GM18498 (cell line): Measurements from ENCODE around the gene EMSY.

ENCODE experiments used
- ATAC-seq: cut with Tn5 transposase; IDR thresholded peaks from one replicate; pipeline ENCODE4 v1.9.1; 2021; ENCODE audit warnings: mild to moderate bottlenecking, moderate library complexity; ENCODE audit not compliant: unreplicated experiment

The EMSY gene

DNA sequence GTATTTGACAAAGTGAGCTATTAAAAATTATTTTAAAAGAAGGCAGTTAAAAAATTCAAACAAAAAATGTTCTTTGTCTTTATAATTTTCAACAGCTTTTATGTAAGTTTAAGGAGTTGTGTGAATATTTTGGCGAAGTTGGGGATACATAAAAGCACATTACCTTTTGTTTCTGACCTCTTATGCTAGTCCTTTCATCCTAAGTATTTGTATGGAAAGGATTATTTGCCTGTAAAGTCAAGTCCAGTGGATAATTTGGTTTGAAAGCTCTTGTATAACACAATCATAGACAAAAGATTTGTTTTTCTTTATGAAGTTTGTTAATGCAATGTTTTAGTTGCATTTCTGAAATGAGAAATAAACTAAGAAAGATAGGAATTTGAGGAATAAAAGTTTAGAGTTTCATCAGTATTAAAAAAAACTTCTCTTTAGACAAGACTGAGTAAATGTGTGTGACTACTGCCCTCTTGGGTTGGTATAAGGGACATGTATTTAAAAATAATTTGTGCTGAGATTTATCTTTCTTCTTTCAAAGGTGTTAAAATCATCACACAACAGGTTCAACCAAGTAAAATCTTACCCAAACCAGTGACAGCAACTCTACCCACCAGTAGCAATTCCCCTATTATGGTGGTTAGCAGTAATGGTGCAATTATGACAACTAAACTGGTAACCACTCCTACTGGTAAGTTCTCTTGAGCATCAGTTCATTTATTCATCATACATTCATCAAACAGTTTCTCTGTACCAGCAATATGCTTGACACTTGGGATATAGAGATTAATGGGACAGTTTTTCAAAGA, 68.2 kb downstream of the EMSY start:
- no peak for ATAC-seq

DNA sequence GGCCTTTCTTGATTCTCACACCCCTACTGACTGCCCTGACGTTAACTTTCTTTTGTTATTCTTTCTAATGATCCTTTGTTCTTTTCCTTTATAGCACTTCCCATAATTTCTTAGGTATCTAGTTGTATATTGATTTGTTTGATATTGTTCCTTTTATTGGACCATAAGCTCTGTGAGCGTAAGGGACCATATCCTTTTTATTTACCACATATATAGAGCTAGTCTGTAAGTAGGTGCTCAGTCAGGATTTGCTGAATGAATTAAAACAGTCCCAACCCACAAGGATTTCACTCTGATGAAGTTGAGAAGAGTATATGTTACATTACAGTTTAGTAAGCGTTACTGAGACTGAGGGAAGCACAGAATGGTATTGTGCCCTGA, 68.8 kb downstream of the EMSY start:
- ATAC-seq: no peak

DNA sequence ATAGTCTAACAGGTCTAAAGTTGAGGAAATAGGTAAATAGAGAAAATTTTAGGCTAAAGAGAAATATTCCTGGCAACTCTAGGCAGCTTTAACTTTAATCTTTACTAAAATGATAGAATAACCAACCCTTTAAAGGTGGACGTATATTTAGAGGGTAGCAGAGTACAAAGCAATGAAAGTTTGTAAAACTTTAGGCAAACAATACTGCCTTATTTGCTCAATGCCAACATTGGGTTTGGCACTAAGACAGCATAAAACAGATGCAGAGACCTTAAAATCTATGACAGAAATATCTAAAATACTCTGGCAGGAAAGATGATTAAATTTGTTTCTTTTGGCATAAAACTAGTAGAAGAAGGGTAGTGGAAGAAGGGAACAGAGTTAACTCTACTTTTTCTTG, 70.7 kb downstream of the EMSY start:
- ATAC-seq: no peak

DNA sequence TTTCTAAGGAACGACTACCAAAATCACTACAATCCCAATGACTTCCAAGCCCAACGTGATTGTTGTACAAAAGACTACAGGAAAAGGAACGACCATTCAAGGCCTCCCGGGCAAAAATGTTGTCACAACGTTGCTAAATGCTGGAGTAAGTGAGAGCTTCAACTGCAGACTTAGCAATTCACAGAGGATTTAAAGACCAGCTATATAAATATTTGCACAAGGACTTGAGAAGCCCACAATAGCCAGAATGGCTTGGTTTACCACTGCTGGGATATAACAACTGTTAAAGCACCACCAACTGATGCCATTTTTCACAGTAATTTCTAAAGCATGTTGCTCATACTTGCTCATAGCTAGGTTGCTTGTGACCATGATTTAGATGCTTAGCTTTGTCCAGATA, 78.3 kb downstream of the EMSY start:
- no peak for ATAC-seq

DNA sequence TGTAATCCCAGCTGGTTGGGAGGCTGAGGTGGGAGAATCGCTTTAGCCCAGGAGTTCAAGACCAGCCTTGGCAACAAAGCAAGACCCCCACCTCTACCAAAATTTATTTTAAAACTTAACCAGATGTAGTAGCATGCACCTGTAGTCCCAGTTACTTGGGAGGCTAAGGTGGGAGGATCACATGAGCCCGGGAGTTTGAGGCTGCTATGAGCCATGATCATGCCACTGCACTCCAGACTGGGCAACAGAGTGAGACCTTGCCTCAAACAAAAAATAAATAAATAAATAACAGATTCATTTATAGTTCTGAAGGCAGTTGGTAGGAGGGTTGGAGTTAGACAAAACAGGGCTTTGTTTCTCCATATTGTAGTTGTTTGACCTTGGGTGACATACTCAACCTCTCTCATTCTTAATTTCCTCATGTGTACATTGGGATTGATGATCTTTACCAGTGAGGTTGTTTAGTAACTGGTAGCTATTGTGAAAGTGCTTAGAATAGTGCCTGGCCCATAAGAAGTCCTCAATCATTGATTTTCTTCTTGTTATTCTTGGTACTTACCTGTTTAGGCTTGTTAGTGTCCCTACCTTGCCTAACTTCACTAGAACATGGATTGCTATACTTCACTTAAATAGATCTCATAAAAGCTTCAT, 79.1 kb downstream of the EMSY start:
- ATAC-seq: no peak

DNA sequence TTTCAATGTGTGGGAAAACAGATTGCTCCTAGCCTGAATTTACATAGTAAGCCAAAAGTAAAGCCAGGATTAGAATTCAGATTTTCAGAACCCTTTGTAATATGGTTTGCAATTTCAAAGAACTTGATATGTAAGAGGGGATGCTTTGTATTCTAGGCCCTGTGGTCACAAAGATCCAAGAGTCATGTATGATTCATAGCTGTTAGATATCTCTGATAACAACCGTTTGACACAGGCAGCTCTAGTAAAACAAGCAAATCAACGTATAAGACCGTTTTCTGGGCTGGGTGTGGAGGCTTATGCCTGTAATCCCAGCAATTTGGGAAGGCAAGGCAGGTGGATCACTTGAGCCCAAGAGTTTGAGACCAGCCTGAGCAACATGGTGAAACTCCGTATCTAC, 79.6 kb downstream of the EMSY start:
- no peak for ATAC-seq

DNA sequence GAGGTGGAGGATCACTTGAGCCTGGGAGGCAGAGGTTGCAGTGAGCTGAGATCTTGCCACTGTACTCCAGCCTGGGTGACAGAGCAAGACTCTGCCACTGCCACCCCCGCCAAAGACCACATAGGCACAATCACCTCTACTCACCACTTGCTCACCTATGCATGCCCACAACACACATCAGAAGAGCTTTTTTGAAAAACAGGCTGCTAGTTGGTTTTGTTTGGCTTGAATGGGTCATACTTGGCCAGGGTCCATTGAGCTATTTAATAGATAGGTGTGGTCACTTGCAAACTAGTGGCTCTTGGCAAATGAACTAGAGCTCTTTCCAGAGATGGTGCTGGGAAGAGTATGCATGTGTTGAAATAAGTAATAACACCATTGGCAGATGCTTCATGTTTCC, 80.1 kb downstream of the EMSY start:
- no peak for ATAC-seq

DNA sequence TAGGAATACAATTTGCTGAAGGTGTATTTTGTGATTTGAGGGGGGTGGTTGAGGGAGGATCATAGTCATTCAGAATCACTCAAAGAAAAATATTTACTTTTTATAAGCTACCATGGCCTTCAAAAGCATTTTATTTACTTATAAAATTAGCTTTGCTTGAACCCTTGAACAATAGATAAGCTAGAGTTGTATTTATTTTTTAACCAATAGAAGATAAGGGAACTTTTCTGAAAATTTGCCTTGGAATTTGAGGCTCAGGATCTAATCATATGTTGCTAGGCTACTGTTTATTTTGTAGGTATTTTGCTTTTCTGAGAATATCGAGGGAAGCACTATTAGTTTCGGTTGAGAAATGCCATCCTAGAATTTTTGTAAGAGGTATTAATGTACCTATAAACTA, 82.1 kb downstream of the EMSY start:
- no peak for ATAC-seq

DNA sequence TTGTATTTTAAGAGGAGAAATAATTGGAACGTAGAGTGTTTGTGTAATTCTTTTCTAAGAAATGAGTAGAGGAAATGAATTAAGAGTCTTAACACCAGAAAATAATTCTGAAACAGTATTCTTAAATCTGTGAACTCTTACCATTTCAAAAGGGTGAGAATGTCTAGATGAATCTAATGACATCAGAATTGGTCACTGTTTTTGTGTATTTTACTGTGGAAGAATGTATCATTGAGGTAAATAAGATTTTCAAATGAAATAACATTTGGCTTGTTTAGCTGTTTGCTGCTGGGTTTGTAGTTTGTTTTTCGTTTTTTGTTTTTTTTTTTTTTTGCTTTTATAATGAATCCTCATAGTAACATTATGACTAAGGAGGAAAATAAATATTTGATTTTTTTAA, 97.6 kb downstream of the EMSY start:
- no peak for ATAC-seq

DNA sequence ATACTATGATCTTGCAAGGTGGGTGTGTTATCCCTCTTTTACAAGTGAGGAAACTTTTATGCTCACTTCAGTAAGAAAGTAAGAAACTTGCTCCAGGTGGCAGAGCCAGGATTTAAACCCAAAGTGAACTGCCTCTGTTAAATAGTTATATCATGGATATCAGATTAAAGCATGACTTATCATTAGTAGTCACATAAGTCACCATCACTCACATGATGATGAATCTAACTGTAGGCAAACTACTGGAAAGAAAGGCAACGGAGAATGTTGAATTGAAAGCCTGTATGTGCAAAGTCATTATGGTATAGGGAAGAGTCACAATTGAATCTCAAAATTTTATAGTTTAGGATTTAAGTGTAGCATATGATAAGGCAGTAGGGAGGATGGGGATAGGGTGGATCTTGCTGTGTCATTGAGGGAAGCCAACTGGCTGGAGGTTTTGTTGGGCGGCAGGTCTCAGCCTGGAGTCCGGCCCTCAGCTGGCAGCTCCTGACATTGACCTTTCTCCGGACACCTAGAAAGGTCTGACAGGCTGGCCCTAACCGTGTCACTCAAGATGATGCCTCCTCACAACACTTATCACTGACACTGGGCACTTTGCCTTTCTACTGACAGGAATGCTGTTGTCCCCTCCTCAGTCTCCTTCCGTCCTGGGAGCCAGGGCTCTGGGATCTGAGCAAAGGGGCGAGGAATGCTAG, 98.3 kb downstream of the EMSY start:
- no peak for ATAC-seq

DNA sequence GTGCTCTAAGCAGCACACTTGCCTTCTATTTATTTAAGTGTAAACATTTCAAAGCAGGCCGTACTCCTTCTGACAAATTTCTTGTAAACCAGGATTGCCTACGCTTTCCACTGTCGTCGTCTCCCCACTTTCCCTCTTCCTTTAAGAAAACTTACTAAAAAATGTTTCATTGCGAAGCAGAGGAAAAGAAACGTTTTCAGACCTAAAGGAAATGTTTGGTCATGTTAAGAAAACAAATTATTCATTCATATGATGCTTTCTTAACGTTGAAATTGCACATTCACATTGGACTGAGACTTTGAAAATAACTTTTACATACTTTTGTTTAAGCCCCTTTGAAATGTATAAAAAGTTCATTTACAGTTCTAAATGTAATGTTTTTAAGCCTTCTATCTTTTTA, 106.0 kb downstream of the EMSY start:
- no peak for ATAC-seq

DNA sequence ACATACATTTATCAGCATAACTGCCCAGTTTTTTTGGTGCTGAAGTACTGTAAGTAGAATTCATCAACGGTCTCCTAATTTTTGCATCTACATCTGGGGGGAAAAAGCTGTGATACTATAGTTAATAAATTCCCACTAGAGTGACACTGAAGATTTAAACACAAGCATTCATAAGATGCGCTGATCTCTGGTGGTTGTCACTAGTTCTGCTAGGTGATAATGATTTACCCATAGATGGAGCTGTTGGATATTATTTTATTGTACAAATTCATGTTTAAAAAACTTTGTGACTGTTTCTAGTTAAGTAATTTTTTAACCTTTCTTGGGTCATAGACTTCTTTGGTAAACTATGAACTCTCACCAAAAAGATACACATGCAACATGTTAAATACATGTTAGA, 106.6 kb downstream of the EMSY start:
- no peak for ATAC-seq

DNA sequence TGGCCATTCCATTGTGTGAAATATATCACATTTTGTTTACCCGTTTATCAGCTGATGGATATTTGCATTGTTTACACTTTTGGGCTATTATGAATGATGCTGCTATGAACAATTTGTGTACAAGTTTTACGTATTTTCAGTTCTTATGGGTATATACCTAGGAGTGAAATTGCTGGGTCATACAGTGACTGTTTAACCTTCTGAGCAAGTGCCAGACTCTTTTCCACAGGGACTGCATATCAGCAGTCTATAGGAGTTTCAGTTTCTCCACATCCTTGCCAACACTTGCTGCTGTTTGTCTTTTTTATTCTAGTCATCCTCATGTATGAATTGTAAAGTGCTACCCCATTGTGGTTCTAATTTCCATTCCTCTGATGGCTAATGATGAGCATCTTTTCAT, 108.2 kb downstream of the EMSY start:
- ATAC-seq: no peak

DNA sequence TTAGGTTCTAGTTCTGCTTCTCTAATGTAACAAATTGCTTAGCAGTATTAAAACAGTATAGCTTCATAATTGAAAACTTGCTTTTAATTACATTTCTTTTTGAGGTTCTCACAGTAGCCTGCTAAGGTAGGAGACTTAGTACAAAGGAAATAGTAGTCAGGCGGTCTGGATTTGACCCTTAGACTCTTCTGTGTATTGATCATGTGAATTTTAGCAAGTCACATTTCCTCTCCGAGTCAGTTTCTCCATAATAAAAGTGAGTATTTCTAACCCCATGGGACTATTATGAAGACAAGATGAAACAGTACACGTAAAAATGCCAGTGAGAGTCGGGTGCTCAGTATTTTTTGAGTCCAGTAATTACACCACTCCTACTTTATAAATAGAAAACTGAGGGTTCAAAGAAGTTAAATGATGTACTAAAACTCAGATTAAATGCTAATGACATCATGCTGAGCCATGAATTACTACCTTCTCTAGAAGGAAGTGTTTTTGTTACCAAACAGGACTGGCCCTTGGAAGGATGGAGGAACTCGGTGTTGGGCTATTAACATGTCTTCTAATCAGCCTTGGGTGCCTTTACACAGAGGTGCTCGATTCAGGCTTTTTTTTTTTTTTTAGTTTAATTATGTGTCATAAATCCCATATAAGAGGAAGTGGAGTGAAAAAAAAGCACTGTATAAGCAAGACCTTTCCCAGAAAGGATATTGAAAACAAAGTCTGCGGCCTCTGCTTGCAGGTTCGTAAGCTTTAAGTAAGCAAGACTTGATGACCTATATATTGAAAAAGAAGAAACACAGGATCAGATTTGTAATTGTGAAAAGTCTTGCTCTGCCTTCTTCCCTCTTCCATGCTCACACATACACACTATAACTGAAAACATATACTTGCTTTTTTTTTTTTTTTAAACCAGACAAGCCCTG, 109.0 kb downstream of the EMSY start:
- no peak for ATAC-seq

DNA sequence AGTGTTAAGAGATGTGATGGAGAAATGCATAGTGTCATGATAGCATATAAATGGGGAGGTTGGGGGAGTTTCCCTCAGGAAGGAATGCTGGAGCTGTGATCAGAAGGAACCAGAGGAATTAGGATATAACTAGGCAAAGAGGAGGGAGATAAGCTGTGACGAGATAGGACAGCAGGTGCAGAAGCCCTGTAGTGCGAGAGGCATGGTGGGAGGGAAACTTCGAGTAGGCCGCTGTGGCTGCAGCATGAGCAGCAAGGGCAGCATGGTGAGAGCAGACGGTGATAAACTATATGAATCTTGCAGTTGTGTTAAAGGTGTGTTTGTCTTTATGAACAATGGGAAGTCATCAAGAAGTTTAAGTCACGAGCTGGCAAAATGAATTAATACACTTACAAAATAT, 109.9 kb downstream of the EMSY start:
- ATAC-seq: no peak

DNA sequence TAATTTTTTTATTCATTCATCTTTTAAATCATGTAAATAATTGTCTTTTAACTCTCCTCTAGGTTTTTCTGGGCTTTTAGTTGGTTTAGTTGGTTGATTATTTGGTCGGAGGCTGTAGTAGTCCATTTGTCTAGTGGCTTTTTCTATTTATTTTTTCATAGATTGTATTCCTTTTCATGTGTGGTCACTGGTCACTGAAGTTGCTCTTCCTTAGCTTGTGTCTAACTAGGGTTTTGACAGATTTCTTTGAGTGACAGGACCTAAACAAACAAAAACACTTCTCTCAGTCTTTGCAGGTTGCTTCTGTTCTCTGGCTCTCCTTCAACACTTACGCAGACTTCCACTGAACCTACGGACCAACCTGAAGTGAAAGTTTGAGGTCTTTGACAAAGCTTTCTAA, 112.6 kb downstream of the EMSY start:
- no peak for ATAC-seq

DNA sequence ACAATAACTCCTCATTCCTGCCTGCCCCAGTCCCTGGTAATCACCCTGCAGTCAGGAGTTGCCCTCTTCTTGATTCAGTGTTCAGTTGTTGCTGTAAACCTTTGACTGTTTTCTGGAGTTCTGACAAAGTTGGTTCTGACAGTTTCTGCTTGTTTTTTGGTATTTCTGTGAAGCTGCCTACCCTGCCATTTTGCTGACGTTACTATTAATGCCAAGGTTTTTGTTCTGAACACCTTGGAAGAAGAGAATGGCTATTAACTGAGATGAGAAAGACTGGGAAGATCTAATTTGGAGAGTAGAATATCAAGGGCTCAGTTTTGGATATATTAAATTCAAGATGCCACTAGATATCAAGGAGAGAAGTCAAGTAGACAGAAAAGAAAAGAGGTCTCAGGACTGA, 113.7 kb downstream of the EMSY start:
- ATAC-seq: no peak

DNA sequence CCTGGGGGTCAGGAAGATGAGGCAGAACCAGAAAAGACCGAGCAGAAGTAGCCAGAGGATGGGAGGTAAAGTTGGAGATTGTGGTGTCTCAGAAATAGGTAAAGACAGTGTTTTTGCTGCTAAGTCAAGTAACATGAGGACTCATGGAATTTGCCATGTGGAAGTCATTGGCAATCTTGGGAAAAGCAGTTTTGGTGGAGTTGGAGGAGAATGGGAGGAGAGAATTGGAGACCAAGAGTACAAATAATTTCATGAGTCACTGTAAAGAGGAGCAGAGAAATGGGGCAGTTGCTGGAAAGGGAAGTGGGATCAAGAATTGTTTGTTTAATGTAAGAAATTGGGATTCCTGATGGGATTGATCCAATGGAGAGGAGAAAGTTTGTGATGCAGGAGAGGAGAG, 114.1 kb downstream of the EMSY start:
- no peak for ATAC-seq

DNA sequence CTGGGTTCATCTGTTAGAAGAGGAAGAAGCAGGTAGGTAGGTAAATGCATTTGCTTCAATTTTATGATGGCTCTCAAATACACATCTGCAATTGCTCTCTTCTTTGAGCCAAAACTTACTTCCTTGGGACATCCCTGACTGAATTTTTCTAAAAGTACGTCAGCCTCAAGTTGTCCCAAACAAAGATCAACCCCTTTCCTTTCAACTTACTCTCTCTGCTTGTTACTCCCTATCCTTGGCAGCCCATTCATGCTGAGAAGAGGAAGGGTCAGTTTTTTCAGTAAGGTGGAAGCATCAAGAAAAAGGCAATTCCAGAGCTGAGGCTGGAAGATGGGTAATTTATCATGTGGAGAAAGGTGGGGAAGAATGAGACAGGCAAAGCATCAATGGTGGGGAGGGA, 114.5 kb downstream of the EMSY start:
- ATAC-seq: no peak

DNA sequence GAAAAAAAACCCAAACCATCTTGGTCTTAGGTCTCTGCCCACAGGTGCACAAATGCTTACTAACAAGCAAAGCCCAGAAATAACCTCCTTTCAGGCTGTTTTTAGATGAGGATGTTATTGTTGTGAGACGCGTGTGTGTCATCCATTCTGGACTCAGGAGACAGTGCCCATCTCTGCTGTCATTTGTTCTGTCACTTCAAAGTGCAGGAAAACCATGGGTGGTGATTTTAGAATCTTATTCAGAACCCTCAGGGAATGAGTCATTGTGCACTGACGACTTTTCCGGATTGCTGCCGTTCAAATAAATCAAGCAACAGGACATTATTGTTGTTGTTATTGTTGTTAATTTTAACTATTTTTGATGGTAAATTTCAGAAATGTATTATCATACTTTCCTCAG, 115.4 kb downstream of the EMSY start:
- no peak for ATAC-seq

DNA sequence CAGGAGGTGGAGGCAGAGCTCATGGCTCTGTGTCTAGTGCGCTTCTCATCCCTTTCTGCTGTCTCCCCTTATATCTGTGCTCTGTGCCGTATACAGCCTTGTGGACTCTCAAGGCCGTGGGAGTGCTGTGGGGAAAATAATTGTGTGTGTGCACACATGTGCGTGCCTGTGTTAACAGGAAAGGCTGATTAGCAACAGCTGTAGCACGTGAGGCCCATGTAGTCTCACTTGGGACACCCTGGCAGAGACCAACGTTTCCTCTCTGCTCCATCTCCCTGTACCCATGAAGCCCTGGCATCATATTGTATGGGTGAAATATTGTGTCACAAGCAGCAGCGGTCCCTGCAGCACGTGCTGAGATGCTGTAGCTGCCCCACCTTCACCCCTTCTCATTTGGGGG, 116.4 kb downstream of the EMSY start:
- no peak for ATAC-seq
